SKM-1 (cell line): ENCODE data around the gene ADAMTSL2.

Experiments used
- DNase-seq: peaks from one replicate; lab custom pipeline; 2025; ENCODE audit not compliant: unreplicated experiment; lab: John Stamatoyannopoulos, UW

ADAMTSL2 gene

DNA sequence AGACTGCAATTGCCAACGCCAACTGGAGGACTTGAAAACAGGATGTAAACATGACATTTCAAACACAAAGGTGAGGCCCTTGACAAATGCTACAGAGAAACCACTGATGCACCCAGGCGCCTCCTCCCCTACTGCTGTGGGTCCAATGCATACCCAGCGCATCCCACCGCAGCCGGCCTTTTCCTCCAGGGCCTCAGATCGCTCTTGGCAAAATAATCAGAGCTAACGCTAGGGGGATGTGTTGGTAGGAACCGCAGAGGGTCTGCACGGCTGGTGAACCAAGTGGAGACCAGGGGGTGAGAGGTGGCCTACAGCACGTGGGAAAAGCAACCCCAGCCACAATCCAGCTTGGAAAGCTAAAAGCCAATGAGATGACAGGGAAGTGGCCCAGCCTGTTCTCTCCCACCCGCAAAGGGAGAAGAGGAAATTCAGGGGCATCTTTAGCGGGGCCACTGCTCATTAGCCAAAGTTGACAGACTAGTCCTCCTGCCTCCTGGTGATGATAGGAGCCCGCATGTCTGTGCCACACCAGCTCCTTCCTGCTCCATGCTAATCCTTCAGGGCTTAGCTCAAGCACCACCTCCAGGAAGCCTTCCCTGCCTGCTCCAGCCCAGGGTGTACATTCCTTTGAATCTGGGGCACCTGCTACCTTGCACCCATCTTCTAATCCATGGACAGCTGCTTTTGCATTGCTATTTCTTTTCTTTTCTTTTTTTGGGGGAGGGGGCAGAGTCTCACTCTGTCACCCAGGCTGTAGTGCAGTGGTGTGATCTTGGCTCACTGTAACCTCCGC lies 68.8 kb downstream of the ADAMTSL2 start:
- no peak for DNase-seq

DNA sequence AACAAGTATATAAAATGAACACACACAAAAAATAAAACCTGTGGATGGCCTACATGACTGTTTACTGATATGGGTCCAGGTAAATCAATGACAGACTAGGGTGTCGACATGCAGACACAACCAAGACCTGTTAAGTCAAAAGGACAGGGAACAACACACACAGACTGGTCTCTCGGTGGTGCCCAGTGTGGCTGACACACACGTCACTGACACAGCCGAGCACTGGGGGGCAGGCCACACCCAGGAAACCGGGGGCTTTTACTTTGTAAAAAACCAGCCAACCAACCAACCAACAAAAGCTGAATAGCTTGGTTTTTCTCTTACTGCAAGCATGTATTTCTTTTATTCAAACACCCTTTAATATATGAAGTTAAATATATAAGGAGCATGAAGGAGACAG lies 69.7 kb downstream of the ADAMTSL2 start:
- no peak for DNase-seq

DNA sequence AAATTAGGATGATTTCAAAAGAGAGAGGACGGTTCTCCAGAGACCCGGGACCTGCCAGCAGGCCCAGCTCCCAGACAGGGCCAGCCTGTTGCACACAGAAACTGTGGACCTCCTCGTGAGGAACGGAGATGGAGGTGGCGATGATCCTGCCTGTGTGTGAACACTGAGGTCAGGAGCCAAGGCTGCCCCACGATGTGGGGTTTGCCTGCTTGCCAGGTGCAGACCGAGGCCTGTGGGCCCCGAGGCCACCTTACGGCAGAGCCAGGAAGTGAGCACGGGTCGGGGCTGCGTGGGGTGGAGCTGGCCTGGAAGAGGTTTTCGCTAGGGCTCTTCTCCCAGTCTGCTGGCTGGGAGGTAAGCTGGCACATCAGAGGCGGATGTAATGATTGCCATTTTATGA lies 70.4 kb downstream of the ADAMTSL2 start:
- DNase-seq, result no peak

DNA sequence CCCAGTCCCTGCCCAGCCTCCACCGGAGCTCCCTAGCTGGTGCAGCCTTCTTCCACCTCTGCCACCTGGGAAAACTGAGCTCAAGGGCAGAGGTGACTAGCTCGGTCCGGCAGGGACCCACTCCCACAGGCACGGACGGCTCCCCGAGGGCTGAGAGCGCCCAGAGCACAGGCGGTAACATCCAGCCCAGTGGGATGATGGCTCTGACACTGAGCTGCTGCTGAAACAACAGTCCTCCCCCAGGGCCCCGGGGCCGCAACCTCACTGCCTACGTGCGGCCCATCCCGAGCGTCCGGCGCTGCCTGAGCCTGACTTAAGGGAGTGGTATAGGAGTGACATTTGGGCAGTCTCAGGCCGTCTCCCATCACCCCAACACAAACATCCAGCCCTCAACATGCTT lies 70.9 kb downstream of the ADAMTSL2 start:
- DNase-seq, result no peak

DNA sequence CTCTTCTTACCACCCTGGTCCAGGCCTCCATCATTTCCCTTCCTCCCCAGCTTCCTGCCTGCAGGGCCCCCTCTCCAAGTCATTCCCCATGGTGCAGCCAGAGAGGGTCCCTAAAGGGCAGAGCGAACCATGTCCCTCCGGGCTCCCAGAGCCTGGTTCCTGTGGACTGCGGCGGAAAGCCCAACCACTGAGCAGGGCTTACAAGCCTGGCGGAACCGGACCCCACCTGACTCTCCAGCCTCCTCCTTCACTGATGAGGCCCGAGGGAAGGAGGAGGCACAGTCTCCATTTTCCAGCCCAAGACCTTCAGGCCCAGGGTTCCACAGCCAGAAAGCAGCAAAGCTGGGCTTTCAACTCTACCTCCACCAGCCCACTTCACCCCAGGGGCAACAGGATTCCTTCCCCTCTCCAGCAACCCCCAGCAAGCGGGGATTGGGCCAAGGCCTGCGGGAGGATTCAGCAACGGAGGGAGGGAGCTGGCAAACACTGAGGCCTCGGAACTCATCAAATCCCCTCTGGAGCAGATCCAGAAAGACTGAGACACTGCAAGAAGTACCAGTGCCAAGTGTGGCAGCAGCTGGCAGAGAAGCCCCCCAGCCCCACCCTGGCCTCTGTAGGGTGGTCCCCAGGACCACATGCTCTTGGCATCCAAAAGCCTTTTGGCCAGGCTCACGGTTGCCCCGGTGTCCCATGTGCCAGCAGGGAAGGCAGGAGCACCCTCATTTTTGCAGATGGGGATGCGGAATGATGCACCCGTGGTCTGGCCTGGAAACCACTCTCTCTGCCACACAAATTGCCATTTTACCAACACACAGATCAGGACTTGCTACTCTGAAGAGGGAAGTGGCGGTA lies 71.6 kb downstream of the ADAMTSL2 start:
- DNase-seq, result no peak

DNA sequence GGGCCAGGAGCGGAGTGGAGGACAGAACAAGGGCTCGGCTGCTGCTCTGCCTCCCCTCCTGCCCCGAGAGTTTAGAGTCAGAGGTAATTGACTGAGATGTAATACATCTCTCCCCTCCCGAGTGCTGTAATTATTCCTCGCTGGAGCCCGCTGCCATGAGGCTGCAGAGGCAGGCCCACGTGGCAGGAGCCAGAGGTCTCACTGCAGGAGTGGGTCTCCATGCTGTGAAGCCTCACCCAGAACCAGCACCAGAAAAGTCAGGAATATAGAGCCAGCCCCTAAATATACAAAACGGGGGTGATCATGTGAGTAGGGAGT lies 72.2 kb downstream of the ADAMTSL2 start:
- no peak for DNase-seq

DNA sequence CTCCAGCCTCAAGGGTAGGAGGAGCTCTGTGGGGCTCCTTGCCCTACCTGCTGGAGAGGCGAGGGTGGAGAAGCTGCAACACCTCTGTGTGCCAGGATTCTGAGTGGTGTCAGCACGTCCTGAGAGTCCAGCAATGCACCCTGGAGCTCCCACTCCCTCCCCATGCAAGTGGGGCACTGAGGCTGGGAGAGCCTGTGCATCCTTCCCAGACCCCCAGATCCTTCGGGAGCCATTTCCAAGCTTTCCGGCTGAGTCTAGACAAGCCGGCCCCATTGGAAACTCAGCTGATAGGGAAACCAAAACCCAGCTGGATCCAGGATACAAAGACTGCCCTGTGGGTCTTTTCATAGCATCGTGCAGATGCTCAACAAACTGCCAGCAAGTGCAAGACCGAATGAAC lies 72.9 kb downstream of the ADAMTSL2 start:
- no peak for DNase-seq

DNA sequence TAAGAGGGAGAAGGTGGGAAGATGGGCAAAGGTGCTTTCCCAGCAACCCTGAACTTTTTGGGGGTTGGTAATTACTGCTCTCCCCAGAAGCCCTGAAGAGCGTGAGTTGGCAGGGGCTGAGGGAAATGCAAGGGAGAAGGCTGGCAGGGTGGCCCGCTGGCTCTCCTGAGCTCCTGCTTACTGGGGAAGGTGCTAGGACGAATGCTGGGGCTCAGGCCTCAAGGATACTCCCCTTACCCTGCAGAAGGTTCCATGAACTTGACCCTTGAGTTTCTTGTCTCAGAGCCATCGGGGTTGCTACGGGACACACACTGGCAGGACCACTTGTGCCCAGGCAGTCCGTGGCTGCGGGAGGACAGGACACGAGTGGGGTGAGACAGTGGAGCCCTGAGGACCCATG lies 73.5 kb downstream of the ADAMTSL2 start:
- no peak for DNase-seq

DNA sequence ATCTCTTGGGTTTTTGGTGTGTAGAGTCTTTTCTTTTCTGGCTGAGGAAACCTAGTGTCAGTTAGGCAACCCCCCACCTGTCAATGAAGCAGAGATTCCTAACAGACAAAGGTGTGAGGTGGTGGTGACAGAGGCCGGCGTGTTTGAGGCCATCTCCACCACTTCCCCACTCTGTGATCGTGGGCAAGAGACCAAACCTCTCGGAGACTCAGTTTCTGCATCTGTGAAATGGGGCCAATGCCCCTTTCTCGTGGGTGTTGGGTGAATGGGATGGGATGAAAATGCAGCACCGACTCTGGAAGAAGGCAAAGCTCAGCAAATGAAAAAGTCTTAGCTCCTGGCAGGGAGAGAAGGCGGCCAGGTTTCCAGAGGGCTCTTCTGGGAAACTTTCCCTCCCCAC lies 73.9 kb downstream of the ADAMTSL2 start:
- DNase-seq, result no peak

DNA sequence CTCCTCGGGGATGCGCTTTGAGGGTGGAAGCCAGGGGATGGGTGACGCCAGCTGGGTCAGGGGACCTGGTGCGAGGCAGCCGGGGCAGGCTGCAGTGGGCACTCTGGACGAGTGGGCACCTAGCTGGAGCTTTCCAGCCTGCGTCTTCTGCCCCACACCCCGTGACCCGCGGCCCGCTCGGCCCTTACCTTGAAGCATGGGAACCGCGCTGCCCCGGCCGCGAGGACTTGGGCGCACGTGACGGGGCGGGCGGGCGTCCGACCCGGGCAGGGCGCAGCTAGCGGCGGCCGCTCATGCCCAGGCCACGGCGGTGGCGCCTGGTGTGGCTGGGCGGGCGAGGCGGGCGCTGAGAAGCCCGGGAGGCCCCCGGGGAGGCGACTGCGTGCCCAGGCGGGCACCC lies 74.4 kb downstream of the ADAMTSL2 start:
- DNase-seq, result no peak

DNA sequence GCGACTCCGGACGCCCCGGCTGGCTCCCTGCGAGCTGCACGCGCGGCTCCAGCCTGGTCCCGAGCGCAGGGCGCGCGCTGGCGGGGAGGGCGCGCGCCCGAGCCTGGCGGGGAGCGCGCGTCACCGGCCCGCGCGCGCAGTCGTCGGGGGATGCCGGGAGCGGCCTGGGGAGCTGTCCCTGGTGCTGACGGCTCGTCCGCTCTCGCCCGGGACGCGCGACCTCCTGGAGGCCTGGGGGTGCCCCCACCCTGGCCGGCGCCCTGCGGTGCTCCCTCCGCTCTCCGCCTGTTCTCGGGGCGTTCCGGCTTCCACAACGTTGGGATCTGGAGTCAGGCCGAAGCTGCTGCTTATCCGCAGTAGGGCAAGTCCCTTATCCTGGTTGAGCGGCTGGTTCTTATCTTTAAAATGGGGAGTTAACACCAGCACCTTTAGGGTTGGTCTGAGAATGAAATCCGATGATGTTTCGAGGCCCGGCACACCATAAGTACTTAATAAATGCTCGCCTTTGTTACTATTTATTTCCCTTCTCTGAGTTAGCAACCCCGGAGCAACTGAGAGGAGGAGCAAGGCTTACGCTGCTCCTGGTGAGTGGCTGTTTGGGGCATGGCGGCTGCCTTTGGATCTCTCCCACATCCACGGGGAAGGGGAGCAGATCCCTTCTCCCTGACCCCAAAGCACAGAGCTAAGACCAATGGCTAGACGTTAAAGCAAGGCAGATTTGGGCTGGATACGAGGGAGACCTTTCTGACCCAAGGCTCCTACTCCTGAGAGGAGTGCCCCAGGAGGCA lies 75.0 kb downstream of the ADAMTSL2 start, which contains the start of gene FAM163B:
Gene FAM163B (minus strand): TSS at position 79 of the 788 bp plus-strand sequence. CDS start 29,166 bp downstream, outside the sequence.
- no peak for DNase-seq

DNA sequence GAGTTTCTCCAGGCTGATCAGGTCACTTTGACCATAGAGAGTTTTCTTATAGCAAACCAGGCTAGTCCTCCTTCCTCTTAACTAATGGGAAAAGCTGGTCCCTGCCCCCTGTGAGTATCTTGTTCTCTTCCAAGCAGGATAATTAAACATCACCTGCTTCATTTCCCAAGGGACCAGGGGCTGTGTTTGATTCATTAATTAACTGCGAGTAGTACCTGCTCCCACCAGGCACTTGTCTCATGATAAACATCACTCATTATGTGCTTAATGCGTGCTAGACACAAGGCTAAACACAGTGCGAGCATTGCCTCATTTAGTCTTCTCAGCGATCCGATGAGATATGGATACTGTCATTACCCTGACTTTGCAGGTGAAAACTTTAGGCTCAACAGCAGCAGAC lies 76.3 kb downstream of the ADAMTSL2 start:
- DNase-seq, result no peak

DNA sequence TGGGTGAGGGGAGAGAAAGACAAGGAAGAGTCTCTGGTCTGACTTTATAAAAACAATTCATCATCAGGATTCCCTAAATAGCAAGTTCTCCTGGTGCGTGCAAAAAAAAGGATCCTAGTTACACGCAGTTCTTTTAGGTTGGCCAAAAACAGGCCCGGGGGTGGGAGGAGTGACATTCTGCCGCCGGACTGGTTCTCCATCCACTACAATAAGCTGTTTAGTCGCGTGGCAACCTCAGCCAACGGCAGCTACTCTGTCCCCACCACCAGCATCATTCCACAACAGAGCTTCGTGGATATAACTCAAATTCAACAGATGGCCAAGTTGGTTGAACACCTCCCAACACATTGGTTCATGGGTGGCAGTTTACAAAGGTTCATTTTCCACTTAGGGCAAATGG lies 77.5 kb downstream of the ADAMTSL2 start:
- DNase-seq, result no peak

DNA sequence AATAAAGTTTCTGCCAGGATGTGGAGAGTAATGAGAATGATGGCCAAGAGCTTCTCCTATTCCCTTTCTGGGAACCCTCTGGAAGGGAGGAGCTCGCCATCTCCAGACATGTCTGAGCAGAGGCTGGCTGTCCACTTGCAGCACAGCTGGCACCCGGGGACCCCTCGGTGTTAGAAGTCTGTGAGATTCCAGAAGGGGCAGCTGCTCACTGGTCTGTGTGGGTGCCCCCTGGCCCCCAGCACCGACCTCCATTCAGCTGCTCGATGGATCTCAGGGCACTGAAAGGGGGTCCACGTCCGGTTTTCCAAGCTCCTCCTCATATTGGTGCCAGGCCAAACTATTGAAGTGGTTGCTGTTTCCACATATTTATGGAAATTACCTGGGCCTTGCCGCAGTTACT lies 78.3 kb downstream of the ADAMTSL2 start:
- DNase-seq, result no peak

DNA sequence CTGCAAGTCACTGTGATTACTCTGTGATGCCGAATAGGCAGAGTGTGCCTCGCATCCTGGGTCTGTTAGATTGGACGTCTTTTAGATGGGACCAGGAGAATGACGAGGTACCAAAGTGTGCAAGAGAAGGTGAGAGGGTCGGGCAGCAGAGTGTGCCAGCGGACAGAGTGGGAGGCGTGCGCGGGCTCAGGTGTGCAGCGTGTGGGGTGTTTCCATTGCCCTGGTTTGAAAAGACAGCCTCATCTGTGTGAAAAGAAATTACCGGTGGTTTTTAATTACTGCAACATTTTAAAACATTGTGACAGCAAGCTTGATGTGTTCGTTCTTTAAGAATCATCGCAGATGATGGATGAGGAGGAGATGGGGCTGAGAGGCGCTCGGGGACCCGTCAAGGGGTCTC lies 78.9 kb downstream of the ADAMTSL2 start:
- DNase-seq, result no peak

DNA sequence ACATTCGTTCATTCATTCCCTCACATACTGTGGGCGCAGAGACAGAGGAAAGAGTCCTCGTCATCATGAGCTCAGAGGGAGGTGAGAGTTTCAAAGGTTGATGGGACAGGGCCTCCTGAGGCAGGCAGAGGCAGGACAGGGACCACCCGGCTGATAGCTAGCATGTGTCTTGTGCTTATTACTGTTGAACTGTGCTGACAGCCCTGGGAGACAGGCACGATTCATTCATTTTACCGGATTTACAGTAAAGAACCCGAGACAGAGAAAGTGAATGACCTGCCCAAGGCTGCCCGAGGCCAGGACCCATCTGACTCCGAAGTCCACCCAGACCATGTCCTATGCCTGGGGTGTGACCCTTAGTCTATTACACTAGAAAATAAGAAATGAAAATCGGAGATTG lies 79.6 kb downstream of the ADAMTSL2 start:
- no peak for DNase-seq

DNA sequence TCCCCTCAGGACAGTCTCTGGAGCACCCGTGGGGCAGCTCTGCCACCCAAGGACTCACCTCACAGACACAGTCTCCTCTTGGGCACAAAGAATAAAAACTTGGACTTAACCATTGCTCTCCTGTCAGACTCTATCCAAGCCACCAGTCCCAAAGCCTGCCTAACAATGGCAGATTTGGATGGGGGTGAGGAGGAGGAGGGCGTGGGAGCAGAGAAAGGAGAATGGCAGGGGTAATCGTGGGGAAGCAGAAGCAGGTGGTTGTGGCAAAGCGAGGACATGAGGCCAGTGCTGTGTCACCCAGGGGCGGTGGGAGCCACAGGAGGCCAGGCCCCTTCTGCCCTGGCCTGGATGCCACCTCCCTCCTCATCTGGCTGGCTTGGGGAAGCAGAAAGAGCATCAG lies 80.2 kb downstream of the ADAMTSL2 start:
- no peak for DNase-seq

DNA sequence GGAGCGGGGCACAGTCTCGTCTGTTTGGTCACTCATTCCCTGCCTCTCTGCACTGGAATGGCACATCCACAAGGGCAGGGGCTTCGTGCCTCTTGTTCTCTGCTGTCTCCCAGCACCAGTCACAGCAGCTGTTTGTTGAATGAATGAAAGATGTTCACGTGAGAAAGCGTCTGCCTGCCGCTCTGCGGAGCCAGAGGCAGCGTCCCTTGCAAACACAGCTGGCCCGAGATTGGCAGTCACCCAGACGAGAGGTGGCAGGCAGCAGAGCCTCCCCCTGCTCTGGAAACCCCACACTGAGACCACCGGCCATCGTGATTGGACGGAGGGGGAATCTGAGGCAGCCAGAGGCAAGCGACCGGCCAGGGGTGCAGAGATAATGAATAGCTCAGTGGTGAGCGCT lies 80.7 kb downstream of the ADAMTSL2 start:
- DNase-seq, result no peak

DNA sequence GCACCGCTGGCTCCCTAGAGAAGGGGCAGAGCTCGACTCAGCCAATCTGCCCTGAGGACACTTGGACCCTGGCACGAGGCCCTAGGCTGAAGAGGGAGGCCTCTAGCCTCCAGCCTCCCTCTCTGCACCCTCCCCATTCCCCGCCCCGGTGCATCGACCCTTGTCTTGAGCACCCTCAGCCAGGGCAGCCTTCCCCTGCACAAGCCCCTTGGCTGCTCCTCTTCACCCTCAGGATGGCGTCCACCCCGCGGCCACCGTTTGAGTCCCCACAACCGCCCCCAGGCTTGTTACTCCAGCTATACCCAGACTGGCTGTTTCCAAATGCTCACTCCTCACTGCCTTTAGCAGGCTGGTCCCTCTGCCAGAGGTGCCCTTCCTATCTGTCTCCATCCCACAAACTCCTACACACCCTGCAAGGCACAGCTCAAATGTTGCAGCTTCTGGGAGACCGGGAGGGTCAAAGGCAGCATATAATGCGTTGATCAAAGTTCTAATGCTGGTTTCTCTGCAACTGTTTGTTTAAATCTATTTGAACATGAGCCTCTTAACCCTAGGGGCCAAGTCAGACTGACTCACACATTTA lies 81.2 kb downstream of the ADAMTSL2 start:
- DNase-seq, result no peak

DNA sequence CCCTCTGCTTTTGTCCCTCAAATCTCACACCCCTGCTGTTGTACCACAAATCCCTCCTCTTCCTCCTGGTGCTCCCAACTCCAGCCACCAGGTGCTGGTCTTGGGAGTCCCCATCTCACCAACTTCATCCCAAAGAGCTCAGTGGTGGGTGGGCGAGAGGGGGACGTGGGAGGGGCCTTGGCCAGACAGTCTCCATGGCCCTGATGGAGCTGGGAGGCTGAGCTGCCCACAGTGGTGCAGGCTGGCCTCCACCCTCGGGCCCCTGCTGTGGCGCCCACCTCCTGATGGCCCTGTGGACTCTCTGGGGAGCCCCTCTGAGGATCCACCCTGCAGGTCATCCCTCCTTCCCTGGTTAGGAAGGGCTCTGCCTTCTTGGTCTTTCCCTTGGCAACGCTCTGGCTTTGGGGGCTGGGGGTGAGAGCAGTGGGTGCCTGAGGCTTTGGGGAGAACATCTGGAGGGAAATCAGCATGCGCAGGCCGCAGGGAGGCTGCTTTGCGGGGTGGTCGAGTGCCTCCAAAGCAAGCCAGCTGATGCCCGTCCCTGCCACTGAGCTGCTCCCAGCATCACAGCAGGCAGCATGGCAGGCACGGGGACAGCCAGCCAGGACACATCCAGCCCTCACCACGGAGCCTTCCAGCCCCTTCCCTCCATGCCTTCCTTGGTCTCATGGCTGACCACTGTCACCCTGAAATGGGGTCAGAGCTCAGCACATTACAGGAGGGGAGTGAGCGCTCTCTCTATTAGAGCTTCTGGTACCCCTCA lies 82.3 kb downstream of the ADAMTSL2 start:
- DNase-seq, result no peak

DNA sequence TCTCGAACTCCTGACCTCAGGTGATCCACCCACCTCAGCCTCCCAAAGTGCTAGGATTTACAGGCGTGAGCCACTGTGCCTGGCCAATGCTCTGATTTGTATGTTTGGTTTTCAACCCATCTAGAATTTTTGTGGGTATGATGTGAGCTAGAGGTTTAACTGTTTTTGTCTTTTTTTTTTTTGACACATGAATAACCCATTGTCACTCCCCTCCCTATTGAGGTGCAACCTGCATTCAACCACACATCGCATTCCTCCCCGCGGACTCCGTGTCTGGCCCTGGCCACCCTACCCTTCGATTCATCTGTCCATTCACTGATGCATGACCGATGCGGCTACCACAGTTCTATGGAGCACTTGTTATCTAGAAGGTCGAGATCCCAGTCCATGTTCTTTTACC lies 84.2 kb downstream of the ADAMTSL2 start:
- DNase-seq, result no peak
